GM10248 (cell line): ENCODE results near the gene PANK4.

Experiments used
- CTCF ChIA-PET: fragments of 300-600 bp; sonication (Branson Sonifier 250); formaldehyde crosslinking; extraction: SDS; loops from one replicate; lab custom pipeline; 2021; ENCODE audit warnings: antibody characterized with exemption; lab: Yijun Ruan, JAX
- POLR2A ChIA-PET: fragments of 350-650 bp; sonication (Branson Sonifier 250); formaldehyde crosslinking; extraction: SDS; loops from one replicate; lab custom pipeline; 2020; ENCODE audit warnings: antibody characterized with exemption; lab: Yijun Ruan, JAX
- DNase-seq: peaks from one replicate; pipeline ENCODE4 v3.0.0; 2012; ENCODE audit errors: extremely low spot score
- TF ChIP-seq, protein P1 (sequence below): IDR thresholded peaks from 2 replicates; pipeline ENCODE4 v1.5.1; 2012; ENCODE audit warnings: mild to moderate bottlenecking, low read depth; ENCODE audit errors: extremely low read depth, missing control alignments, control extremely low read depth

Gene PANK4

GRCh38 chr1:2525572-2525919 lies 850 bp downstream of the PANK4 start:
- TF ChIP-seq, protein P1, sequence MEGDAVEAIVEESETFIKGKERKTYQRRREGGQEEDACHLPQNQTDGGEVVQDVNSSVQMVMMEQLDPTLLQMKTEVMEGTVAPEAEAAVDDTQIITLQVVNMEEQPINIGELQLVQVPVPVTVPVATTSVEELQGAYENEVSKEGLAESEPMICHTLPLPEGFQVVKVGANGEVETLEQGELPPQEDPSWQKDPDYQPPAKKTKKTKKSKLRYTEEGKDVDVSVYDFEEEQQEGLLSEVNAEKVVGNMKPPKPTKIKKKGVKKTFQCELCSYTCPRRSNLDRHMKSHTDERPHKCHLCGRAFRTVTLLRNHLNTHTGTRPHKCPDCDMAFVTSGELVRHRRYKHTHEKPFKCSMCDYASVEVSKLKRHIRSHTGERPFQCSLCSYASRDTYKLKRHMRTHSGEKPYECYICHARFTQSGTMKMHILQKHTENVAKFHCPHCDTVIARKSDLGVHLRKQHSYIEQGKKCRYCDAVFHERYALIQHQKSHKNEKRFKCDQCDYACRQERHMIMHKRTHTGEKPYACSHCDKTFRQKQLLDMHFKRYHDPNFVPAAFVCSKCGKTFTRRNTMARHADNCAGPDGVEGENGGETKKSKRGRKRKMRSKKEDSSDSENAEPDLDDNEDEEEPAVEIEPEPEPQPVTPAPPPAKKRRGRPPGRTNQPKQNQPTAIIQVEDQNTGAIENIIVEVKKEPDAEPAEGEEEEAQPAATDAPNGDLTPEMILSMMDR: no peak
- no peak for DNase-seq
- ChIA-PET POLR2A (no interaction called here), CTCF (interaction anchor here (2.1 to 4.0 kb wide), 2 partner anchors 22 to 110 kb away, joined by 11 to 27 read pairs; no protein-coding TSS in a partner anchor)

DNA sequence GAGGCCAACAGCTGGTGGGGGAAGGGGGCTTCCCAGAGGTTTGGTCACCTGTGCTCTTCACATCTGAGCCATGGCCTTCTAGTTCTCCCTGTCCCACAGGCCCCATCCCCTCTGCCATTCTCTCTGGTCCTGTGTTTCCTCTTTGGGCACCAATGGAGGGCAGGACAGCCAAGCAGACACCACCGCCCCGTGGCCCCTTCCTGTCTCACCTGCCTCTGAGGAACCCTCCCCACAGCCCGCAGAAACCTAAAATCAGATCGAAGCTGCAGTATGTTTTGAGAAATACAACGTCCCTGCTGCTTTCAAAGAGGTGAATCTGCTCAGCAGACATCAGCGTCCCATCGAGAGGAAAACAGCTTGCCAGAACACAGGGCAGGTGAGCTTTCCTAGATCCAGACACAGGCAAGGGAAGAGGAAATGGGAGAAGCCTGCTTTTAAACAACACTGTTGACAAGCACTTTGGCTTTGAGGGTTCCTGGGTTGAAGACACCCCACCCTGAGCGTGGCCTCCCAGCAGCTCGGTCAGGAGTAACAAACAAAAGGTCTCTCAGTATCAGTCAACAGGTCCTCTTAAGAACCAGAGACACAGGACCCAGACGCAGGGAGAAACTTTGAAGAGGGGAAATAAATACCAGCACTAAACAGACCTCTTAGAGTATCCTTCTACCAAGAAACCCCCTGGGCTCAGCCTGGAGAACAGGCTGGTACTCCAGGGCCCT lies 2.3 kb downstream of the PANK4 start:
- TF ChIP-seq, protein P1: no peak
- ChIA-PET POLR2A (no interaction called here), CTCF (interaction anchor here (0.8 to 4.0 kb wide), 2 partner anchors 24 to 208 kb away, joined by 3 to 27 read pairs; no protein-coding TSS in a partner anchor)
- no peak for DNase-seq

DNA sequence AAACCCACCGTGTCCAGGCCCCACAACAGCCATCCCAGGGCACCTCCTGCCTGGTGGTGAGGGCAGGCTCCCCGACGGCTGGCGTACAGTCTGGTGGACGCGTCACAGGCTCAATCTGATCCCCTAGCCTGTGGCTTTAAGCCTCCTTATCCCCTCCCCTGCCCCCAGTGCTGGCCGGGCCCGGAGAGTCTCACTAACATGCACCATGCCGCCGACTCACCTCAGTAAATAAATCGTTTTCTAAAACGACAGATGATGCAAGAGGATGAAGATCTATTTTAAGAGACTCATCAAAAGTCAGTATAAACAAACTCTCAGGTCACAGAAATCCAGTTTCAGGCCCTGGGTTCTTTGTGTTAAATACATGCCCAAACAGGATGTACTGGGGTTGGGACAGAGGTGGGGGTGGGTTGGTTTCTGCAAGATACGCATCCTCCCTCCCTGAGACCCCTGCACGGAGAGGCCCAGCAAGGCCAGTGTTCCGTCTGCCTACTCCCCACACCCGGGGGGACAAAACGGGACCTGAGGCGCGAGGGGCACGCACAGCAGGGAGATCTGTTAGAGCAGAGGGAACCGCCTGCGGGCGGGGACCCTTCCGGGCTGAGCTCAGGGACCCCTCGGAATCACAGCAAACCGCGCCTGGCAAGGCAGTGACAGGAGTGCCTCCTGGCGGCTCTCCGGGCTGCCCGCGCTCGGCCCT lies 3.1 kb downstream of the PANK4 start:
- CTCF ChIA-PET: interaction anchor here (4.0 kb wide), 1 partner anchor 24 kb away, joined by 27 read pairs; no protein-coding TSS in a partner anchor
- no peak for DNase-seq
- POLR2A ChIA-PET: no interaction called here
- TF ChIP-seq, protein P1: no peak

- ChIA-PET POLR2A (no interaction called here), CTCF (no interaction called here)
- DNase-seq: no peak
- TF ChIP-seq, protein P1: no peak
Measured at GRCh38 chr1:2522230-2522629, 4.2 kb downstream of the PANK4 start.

DNA sequence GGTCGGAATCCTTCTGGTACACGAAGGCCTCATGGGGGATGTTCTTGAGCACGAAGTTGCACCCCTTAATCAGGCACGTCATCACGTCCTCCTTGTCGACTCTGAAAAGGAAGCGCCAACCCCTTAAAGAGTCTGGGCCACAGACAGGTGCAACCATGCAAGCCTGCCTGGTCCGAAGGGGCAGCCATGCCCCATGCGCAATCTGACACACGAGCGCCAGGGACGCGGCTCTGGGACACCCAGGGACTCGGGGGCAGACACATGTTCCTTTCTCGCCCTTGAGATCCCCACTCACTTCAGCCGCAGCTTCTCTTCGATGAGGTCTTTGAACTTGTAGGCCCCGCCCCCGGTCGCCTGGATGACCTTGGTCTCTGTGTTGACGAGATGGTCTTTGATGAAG lies 5.6 kb downstream of the PANK4 start:
- POLR2A ChIA-PET: interaction anchor here (0.6 kb wide), 1 partner anchor 232 kb away, joined by 8 read pairs; no protein-coding TSS in a partner anchor
- DNase-seq: no peak
- TF ChIP-seq, protein P1: no peak
- CTCF ChIA-PET: interaction anchor here (1.7 kb wide), 1 partner anchor 15 kb away, joined by 3 read pairs; no protein-coding TSS in a partner anchor

DNA sequence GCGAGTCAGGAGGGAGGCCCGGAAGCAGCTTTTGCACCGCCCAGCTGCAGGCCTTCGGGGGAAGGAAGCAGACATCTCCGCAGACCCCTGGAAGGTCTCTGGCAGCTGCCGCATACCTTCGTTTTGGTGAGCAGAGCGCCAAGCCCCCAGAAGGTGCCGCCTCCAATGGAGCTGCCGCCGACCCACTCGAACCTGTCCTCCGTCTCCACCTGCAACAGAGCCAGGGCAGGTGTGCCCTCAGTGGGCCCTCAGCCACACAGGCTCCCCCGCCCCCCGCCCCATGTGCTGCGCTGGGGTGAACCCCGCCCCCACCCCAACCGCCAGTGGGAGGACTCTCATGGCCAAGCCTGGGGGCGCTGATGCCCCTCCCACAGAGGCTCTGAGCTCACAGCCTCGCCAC lies 6.2 kb downstream of the PANK4 start:
- ChIA-PET CTCF (interaction anchor here (1.0 to 1.7 kb wide), 2 partner anchors 13 to 14 kb away, joined by 3 read pairs; no protein-coding TSS in a partner anchor), POLR2A (interaction anchor here (0.6 kb wide), 1 partner anchor 231 kb away, joined by 8 read pairs; no protein-coding TSS in a partner anchor)
- DNase-seq: no peak
- TF ChIP-seq, protein P1: no peak
